HG02678 (cell line): Measurements from ENCODE around the gene HDAC3.

Experiments
- ATAC-seq: cut with Tn5 transposase; IDR thresholded peaks from one replicate; pipeline ENCODE4 v1.9.1; 2021; ENCODE audit warnings: mild to moderate bottlenecking, moderate library complexity; ENCODE audit not compliant: unreplicated experiment

HDAC3 gene

GRCh38 chr5:141605523-141606277, 30.9 kb downstream of the HDAC3 start:
- ATAC-seq: peak; percentile 98

- no peak for ATAC-seq
Observed at GRCh38 chr5:141603923-141604717, 32.5 kb downstream of the HDAC3 start.

- ATAC-seq: no peak
Observed at GRCh38 chr5:141602606-141603005, 34.0 kb downstream of the HDAC3 start.

GRCh38 chr5:141598391-141599345, 38.0 kb downstream of the HDAC3 start:
- ATAC-seq: no peak

GRCh38 chr5:141597814-141598213, 38.8 kb downstream of the HDAC3 start:
- ATAC-seq: no peak

- no peak for ATAC-seq
Observed at GRCh38 chr5:141597394-141597793, 39.3 kb downstream of the HDAC3 start.

GRCh38 chr5:141596867-141597266, 39.8 kb downstream of the HDAC3 start:
- ATAC-seq: no peak

GRCh38 chr5:141590127-141590526, 46.5 kb downstream of the HDAC3 start:
- ATAC-seq: no peak

- no peak for ATAC-seq
Observed at GRCh38 chr5:141586246-141586645, 50.4 kb downstream of the HDAC3 start.

- no peak for ATAC-seq
Observed at GRCh38 chr5:141585594-141585993, 51.1 kb downstream of the HDAC3 start.

- ATAC-seq: no peak
Observed at GRCh38 chr5:141574122-141574510, 62.5 kb downstream of the HDAC3 start.

GRCh38 chr5:141573489-141574121, 63.0 kb downstream of the HDAC3 start:
- no peak for ATAC-seq
